HCT116 (cell line): Measurements from ENCODE around the gene SGIP1. TPM values are rescaled to one million over a fixed set of nuclear protein-coding genes. Genes with fewer than 3 reads are reported as not detected.
"Not testable (repeated sequence)": the region's sequence is repeated elsewhere in the genome, so short reads cannot be mapped to it uniquely, and the experiment has no call there.

Source experiments
- ATAC-seq: fragments of 200-7000 bp; cut with Tn5 transposase; 2 replicates; pipeline ENCODE4 v1.9.1; 2020; ENCODE audit warnings: mild to moderate bottlenecking, moderate library complexity
- BruUV-seq: library from RNA; stranded (reverse); fragments of 400-500 nt; replicated peaks from 2 replicates; lab custom pipeline; 2021; lab: Mats Ljungman, UMichigan
- CTCF ChIA-PET: fragments of 300-600 bp; sonication (Branson Sonifier 250); formaldehyde crosslinking; loops from one replicate; lab custom pipeline; 2021; ENCODE audit warnings: antibody characterized with exemption; lab: Charles Lee
- POLR2A ChIA-PET: fragments of 300-600, 350-600 bp; sonication (Branson Sonifier 250); formaldehyde crosslinking; loops from one replicate; lab custom pipeline; 2021; ENCODE audit warnings: antibody characterized with exemption; lab: Charles Lee
- RAD21 ChIA-PET, 2 experiments: fragments of 300-600 bp; sonication (Branson Sonifier 250); formaldehyde crosslinking; loops; one replicate each; lab custom pipeline; 2023; ENCODE audit warnings: low total read pairs in 2 of 2; ENCODE audit not compliant: uncharacterized antibody in 2 of 2, unreplicated experiment in 2 of 2, low non-redundant PET in 1 of 2; lab: Charles Lee
- DNase-seq: peaks from one replicate; pipeline ENCODE4 v3.0.0-alpha.2; 2010; ENCODE audit warnings: low read depth, low spot score
- H2AFZ ChIP-seq: fragments of 200-600 bp; shearing (Covaris generic), sonication (generic); 2 replicates; pipeline ENCODE4 v1.6.1; 2017; ENCODE audit warnings: low read depth, mixed run types, mixed read lengths, antibody characterized with exemption, low read length; ENCODE audit not compliant: poor library complexity, severe bottlenecking
- H3K27ac ChIP-seq: 2 replicates; pipeline ENCODE4 v1.5.1; 2012; ENCODE audit warnings: low read depth, low read length
- H3K27me3 ChIP-seq: fragments of 200-600 bp; sonication (generic); 2 replicates; pipeline ENCODE4 v1.6.1; 2016; ENCODE audit warnings: mixed run types, low read length, mixed read lengths; ENCODE audit not compliant: insufficient read depth
- H3K36me3 ChIP-seq, 2 experiments: fragments of 200-500 bp in 1 of 2; fragments of 200-600 bp in 1 of 2; sonication (Bioruptor generic) in 1 of 2; sonication (generic) in 1 of 2; 2 replicates each; pipeline versions ENCODE4 v1.5.1 to v1.6.1; 2014 to 2016; ENCODE audit warnings: low read length in 2 of 2, inconsistent platforms in 1 of 2, mixed read lengths in 1 of 2, mixed run types in 1 of 2; ENCODE audit not compliant: insufficient read depth in 2 of 2, control insufficient read depth in 1 of 2
- H3K4me1 ChIP-seq, 2 experiments: fragments of 200-600 bp in 1 of 2; sonication (generic) in 1 of 2; 2 replicates each; pipeline versions ENCODE4 v1.5.1 to v1.6.1; 2012 to 2017; ENCODE audit warnings: low read length in 2 of 2, inconsistent platforms in 1 of 2, mild to moderate bottlenecking in 1 of 2, mixed read lengths in 1 of 2, mixed run types in 1 of 2, moderate library complexity in 1 of 2; ENCODE audit not compliant: insufficient read depth in 2 of 2, control insufficient read depth in 1 of 2
- H3K4me2 ChIP-seq: fragments of 200-600 bp; sonication (generic); 2 replicates; pipeline ENCODE4 v1.6.1; 2017; ENCODE audit warnings: mixed run types, low read length, mixed read lengths
- H3K4me3 ChIP-seq, 2 experiments: fragments of 200-600 bp in 1 of 2; sonication (generic) in 1 of 2; replicated peaks in 1 of 2; 2 replicates each; pipeline ENCODE4 v1.5.1; 2011 to 2016; ENCODE audit warnings: low read length in 2 of 2, control low read depth in 1 of 2, low read depth in 1 of 2, mild to moderate bottlenecking in 1 of 2, mixed read lengths in 1 of 2, mixed run types in 1 of 2
- H3K79me2 ChIP-seq: fragments of 200-600 bp; sonication (generic); 2 replicates; pipeline ENCODE4 v1.6.1; 2017; ENCODE audit warnings: mild to moderate bottlenecking, mixed run types, low read length, moderate library complexity, mixed read lengths; ENCODE audit not compliant: insufficient read depth
- H3K9ac ChIP-seq: fragments of 200-600 bp; sonication (generic); 2 replicates; pipeline ENCODE4 v1.6.1; 2016; ENCODE audit warnings: low read length, mixed read lengths
- H3K9me2 ChIP-seq: fragments of 200-600 bp; sonication (generic), shearing (Covaris generic); 2 replicates; pipeline ENCODE4 v1.6.1; 2017; ENCODE audit warnings: mixed run types, mild to moderate bottlenecking, moderate library complexity; ENCODE audit not compliant: insufficient read depth
- H3K9me3 ChIP-seq, 2 experiments: fragments of 200-500 bp in 1 of 2; fragments of 200-600 bp in 1 of 2; sonication (Bioruptor generic) in 1 of 2; sonication (generic) in 1 of 2; 2 replicates each; pipeline ENCODE4 v1.6.1; 2014 to 2017; ENCODE audit warnings: low read length in 2 of 2, mixed read lengths in 2 of 2, inconsistent platforms in 1 of 2, low read depth in 1 of 2, mild to moderate bottlenecking in 1 of 2, mixed run types in 1 of 2, moderate library complexity in 1 of 2; ENCODE audit not compliant: control insufficient read depth in 1 of 2, insufficient read depth in 1 of 2
- H4K20me1 ChIP-seq: fragments of 200-600 bp; sonication (generic), shearing (Covaris generic); 2 replicates; pipeline ENCODE4 v1.6.1; 2017; ENCODE audit warnings: mixed run types, mild to moderate bottlenecking, moderate library complexity; ENCODE audit not compliant: insufficient read depth
- CEBPB ChIP-seq: IDR thresholded peaks from 2 replicates; pipeline ENCODE4 v1.6.1; 2012; ENCODE audit warnings: low read depth
- CTCF ChIP-seq, 3 experiments: fragments of 200-600 bp in 1 of 3; sonication (generic) in 1 of 3; IDR thresholded peaks in 2 of 3; conservative IDR thresholded peaks in 1 of 3; 2 replicates each; pipeline ENCODE4 v1.5.1; 2012 to 2017; ENCODE audit warnings: low read depth in 2 of 3, low read length in 2 of 3, antibody characterized with exemption in 1 of 3, borderline replicate concordance in 1 of 3, control low read depth in 1 of 3, mild to moderate bottlenecking in 1 of 3, mixed read lengths in 1 of 3, mixed run types in 1 of 3, moderate library complexity in 1 of 3; ENCODE audit not compliant: insufficient read depth in 1 of 3
- FOSL1 ChIP-seq: IDR thresholded peaks from 2 replicates; pipeline ENCODE4 v1.6.1; 2012; ENCODE audit warnings: low read depth
- MAX ChIP-seq: IDR thresholded peaks from 2 replicates; pipeline ENCODE4 v1.6.1; 2012
- RAD21 ChIP-seq: IDR thresholded peaks from 2 replicates; pipeline ENCODE4 v1.6.1; 2012; ENCODE audit warnings: low read depth, mild to moderate bottlenecking
- TCF7L2 ChIP-seq: IDR thresholded peaks from 2 replicates; pipeline ENCODE4 v1.7.0; 2011; ENCODE audit warnings: borderline replicate concordance, inconsistent platforms; ENCODE audit not compliant: insufficient read depth, insufficient read length; ENCODE audit errors: extremely low read depth
- ZNF274 ChIP-seq: fragments of 200-500 bp; sonication (Bioruptor generic); IDR thresholded peaks from 2 replicates; pipeline ENCODE4 v1.6.1; 2014; ENCODE audit warnings: mild to moderate bottlenecking, low read depth, low read length, inconsistent platforms
- intact Hi-C: fragments of 100-400 bp; cut with micrococcal nuclease; formaldehyde crosslinking; loops from 2 replicates; pipeline ENCODE4 v1.10.0; 2022
- total RNA-seq: library from RNA; stranded (reverse); gene quantifications from one replicate; pipeline ENCODE4 v1.2.1, GENCODE V29; 2021; ENCODE audit not compliant: unreplicated experiment

SGIP1 gene
- total RNA-seq, 1 experiment from 2014 or later, result 0.15 TPM

- H3K4me2 ChIP-seq, result no peak overlapping the region
- H3K4me1 ChIP-seq, result peaks cover 0 to 5% of the 10 kb centered on the region in 2 experiments; a peak in 1 of 4 replicates
- H3K27me3 ChIP-seq, result no peaks in the 10 kb centered on the region
- H3K79me2 ChIP-seq, result no peaks in the 10 kb centered on the region
- no peaks in the 10 kb centered on the region; the same call in 1 of the 2 replicates for H4K20me1 ChIP-seq
- no peaks in the 10 kb centered on the region for H3K36me3 ChIP-seq
- intact Hi-C loops, result no loop called here
- ChIA-PET RAD21 (no interaction called here), POLR2A (no interaction called here), CTCF (interaction anchor here (1.6 to 2.0 kb wide), 4 partner anchors 21 to 286 kb away, joined by 4 to 7 read pairs (median 6); no protein-coding TSS in a partner anchor)
- no peak overlapping the region for H3K4me3 ChIP-seq
- no peak overlapping the region for H3K9ac ChIP-seq
- no peak overlapping the region for H3K27ac ChIP-seq
- peak overlapping the region; percentile 95 for H2AFZ ChIP-seq
- TF ChIP-seq MAX (no peak), ZNF274 (no peak)
- no peaks in the 10 kb centered on the region for H3K9me2 ChIP-seq
- DNase-seq (no peak), ATAC-seq (no peak)
- H3K9me3 ChIP-seq, result no peaks in the 10 kb centered on the region
- no TSS peak for BruUV-seq
These were observed 198.6 kb downstream of the SGIP1 start for GRCh38 chr1:66732407-66733166.

- H3K9me3 ChIP-seq, result no peaks in the 10 kb centered on the region
- TF ChIP-seq CEBPB (no peak), TCF7L2 (no peak), CTCF (IDR thresholded peaks at IDR 0.05 in 2 of 3, conservative IDR thresholded peaks at IDR 0.05 in 1 of 3; ENCODE audit: borderline replicate concordance in 1 of 3, insufficient read depth in 1 of 3, low read depth in 2 of 3, low read length in 2 of 3) (peak; percentile 4 to 48 (median 25); a peak in 2 of 6 replicates), FOSL1 (peak; percentile 19; the same call in 1 of the 2 replicates), RAD21 (peak; percentile 46)
- ChIA-PET CTCF (interaction anchor here (1.6 to 2.0 kb wide), 4 partner anchors 20 to 287 kb away, joined by 4 to 7 read pairs (median 6); no protein-coding TSS in a partner anchor), POLR2A (no interaction called here), RAD21 (no interaction called here)
- H3K4me2 ChIP-seq, result peak overlapping the region; percentile 23; the same call in 1 of the 2 replicates
- no peak overlapping the region for H3K9ac ChIP-seq
- H3K27ac ChIP-seq, result no peak overlapping the region
- intact Hi-C loops, result no loop called here
- H3K4me1 ChIP-seq, result peaks cover 0 to 5% of the 10 kb centered on the region in 2 experiments; a peak in 1 of 4 replicates
- no peaks in the 10 kb centered on the region for H3K27me3 ChIP-seq
- H3K36me3 ChIP-seq, result no peaks in the 10 kb centered on the region
- no peaks in the 10 kb centered on the region for H3K79me2 ChIP-seq
- DNase-seq (no peak), ATAC-seq (peak; percentile 73)
- no peak overlapping the region for H3K4me3 ChIP-seq
- peak overlapping the region; percentile 95 for H2AFZ ChIP-seq
- H3K9me2 ChIP-seq, result no peaks in the 10 kb centered on the region
- H4K20me1 ChIP-seq, result no peaks in the 10 kb centered on the region; the same call in 1 of the 2 replicates
- BruUV-seq, result no TSS peak
These were observed 199.5 kb downstream of the SGIP1 start for GRCh38 chr1:66733348-66734017.

GRCh38 chr1:66734531-66734930, 200.6 kb downstream of the SGIP1 start:
- CTCF ChIA-PET, H3K9me3 ChIP-seq, DNase-seq, H3K36me3 ChIP-seq, BruUV-seq, H3K4me2 ChIP-seq, H3K4me3 ChIP-seq, H3K4me1 ChIP-seq, intact Hi-C loops, H3K27me3 ChIP-seq, H4K20me1 ChIP-seq, ATAC-seq, H3K9me2 ChIP-seq, RAD21 ChIA-PET, H3K9ac ChIP-seq, H2AFZ ChIP-seq, H3K27ac ChIP-seq, POLR2A ChIA-PET, H3K79me2 ChIP-seq: not testable (repeated sequence)
